ENCODE data around the gene NDOR1.

DNA sequence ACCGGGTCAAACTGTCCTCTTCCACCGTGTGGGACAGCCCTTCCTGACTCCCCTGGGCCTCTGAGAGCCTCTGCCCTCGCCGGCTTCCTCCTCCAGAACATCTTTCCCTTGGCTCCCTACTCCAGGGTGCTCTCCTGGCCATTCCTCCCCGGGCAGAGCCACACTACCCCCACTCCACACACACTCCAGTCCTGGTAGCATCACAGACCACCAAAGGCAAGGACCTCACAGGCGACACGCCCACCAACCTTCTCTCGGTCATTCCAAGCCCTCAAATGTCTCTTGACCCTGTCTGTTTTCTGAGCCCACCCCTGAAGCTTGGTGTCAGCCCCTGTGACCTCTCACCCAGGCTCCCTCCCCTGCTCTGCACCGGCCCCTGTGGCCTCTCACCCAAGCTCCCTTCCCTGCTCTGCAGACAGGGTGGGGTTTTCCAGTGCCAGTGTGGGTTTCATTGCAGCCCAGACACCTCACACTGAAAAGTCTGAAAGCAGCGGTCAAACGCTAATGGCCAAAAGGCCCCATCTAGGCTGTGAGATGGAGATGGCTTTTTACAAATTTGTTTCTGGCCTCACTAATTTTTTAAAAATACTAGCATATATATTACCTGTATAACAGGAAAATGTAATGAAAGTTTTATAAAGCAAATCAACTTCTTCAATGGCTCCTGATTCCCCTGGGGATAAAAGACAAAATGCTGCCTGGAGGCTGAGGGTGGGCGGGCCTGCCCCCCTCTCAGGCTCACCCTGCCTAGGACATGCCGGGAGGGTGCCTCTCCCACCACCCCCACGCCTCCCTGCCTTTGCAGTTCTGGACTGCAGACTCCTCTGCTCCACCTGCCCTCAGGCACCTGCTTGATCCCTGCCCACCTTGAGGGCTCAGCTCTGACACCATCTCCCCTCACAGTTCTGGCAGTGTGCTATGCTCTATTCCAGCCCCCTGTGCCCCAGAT lies 46.1 kb upstream of the NDOR1 start:
- TF ChIP-seq, protein P1, sequence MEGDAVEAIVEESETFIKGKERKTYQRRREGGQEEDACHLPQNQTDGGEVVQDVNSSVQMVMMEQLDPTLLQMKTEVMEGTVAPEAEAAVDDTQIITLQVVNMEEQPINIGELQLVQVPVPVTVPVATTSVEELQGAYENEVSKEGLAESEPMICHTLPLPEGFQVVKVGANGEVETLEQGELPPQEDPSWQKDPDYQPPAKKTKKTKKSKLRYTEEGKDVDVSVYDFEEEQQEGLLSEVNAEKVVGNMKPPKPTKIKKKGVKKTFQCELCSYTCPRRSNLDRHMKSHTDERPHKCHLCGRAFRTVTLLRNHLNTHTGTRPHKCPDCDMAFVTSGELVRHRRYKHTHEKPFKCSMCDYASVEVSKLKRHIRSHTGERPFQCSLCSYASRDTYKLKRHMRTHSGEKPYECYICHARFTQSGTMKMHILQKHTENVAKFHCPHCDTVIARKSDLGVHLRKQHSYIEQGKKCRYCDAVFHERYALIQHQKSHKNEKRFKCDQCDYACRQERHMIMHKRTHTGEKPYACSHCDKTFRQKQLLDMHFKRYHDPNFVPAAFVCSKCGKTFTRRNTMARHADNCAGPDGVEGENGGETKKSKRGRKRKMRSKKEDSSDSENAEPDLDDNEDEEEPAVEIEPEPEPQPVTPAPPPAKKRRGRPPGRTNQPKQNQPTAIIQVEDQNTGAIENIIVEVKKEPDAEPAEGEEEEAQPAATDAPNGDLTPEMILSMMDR (IDR thresholded peaks at IDR 0.05; ENCODE audit: low read depth, low read length, poor library complexity, severe bottlenecking) = no peak
- TF ChIP-seq EZH2phosphoT487 (IDR thresholded peaks at IDR 0.05; ENCODE audit: borderline replicate concordance, low read length) = no peak
